ENCODE results near the gene ITGAV.

GRCh38 chr2:186554850-186555671 lies 34.8 kb upstream of the ITGAV start:
- TF ChIP-seq TAF1 (IDR thresholded peaks at IDR 0.05; ENCODE audit: low read depth, low read length), result no peak
- TF ChIP-seq POLR2AphosphoS5 (IDR thresholded peaks at IDR 0.05; ENCODE audit: low read depth, low read length), result no peak
